Endothelial cell of umbilical vein (primary cell): ENCODE results near the gene ARFRP1. TPM values are rescaled to one million over a fixed set of nuclear protein-coding genes. Genes with fewer than 3 reads are reported as not detected.
A peak's percentile ranks its signal among the peaks of the same experiment; 100 is the strongest.

Source experiments
- BruUV-seq: library from RNA; stranded (reverse); fragments of 400-500 nt; replicated peaks from 2 replicates; lab custom pipeline; 2021; lab: Mats Ljungman, UMichigan
- CTCF ChIA-PET: fragments of 300-600, 350-600 bp; sonication (Branson Sonifier 250); formaldehyde crosslinking; loops from one replicate; lab custom pipeline; 2021; ENCODE audit warnings: antibody characterized with exemption, inconsistent platforms; lab: Charles Lee
- POLR2A ChIA-PET: fragments of 300-600, 350-600 bp; sonication (Branson Sonifier 250); formaldehyde crosslinking; loops from one replicate; lab custom pipeline; 2021; ENCODE audit warnings: antibody characterized with exemption, inconsistent platforms; lab: Charles Lee
- DNase-seq: peaks from one replicate; pipeline ENCODE4 v3.0.0-alpha.2; 2011; ENCODE audit warnings: low read depth, low spot score
- FAIRE-seq: peaks from 2 replicates; lab custom pipeline; 2011; peaks lifted over from hg19 to GRCh38; lab: Jason Lieb, UNC
- H2AFZ ChIP-seq: 2 replicates; pipeline ENCODE4 v1.6.0; 2012; ENCODE audit warnings: low read depth, low read length, control low read depth, inconsistent platforms
- H3K27ac ChIP-seq: 2 replicates; pipeline ENCODE4 v1.5.1; 2011; ENCODE audit warnings: low read depth, mild to moderate bottlenecking, control low read depth, low read length, moderate library complexity; ENCODE audit not compliant: insufficient read depth
- H3K27me3 ChIP-seq, 2 experiments: 2 replicates each; pipeline versions ENCODE4 v1.6.0 to v1.6.1; 2011; ENCODE audit warnings: low read length in 2 of 2, mixed read lengths in 1 of 2; ENCODE audit not compliant: control insufficient read depth in 2 of 2, insufficient read depth in 2 of 2
- H3K36me3 ChIP-seq, 2 experiments: 2 replicates in 1 of 2; 3 replicates in 1 of 2; pipeline ENCODE4 v1.5.1; 2011; ENCODE audit warnings: low read length in 2 of 2, mild to moderate bottlenecking in 1 of 2, moderate library complexity in 1 of 2; ENCODE audit not compliant: control insufficient read depth in 2 of 2, insufficient read depth in 2 of 2; ENCODE audit errors: extremely low read depth in 1 of 2
- H3K4me1 ChIP-seq: 3 replicates; pipeline ENCODE4 v1.5.1; 2011; ENCODE audit warnings: mild to moderate bottlenecking, low read length; ENCODE audit not compliant: control insufficient read depth, insufficient read depth; ENCODE audit errors: extremely low read depth
- H3K4me2 ChIP-seq: 2 replicates; pipeline ENCODE4 v1.6.1; 2011; ENCODE audit warnings: low read length, control low read depth, mixed read lengths; ENCODE audit not compliant: insufficient read depth
- H3K4me3 ChIP-seq, 3 experiments: fragments of 200-600 bp in 1 of 3; sonication (generic), shearing (Covaris generic) in 1 of 3; replicated peaks in 1 of 3; 2 replicates each; pipeline ENCODE4 v1.5.1; 2011 to 2016; ENCODE audit warnings: control low read depth in 3 of 3, low read length in 3 of 3, mild to moderate bottlenecking in 2 of 3, inconsistent platforms in 1 of 3, low read depth in 1 of 3, moderate library complexity in 1 of 3; ENCODE audit not compliant: insufficient read depth in 1 of 3
- H3K79me2 ChIP-seq: 2 replicates; pipeline ENCODE4 v1.6.0; 2012; ENCODE audit warnings: low read length, inconsistent platforms; ENCODE audit not compliant: control insufficient read depth, insufficient read depth
- H3K9ac ChIP-seq: replicated peaks from 2 replicates; pipeline ENCODE3; 2011; ENCODE audit warnings: low read length, control low read depth; ENCODE audit not compliant: insufficient read depth; ENCODE audit errors: extremely low read depth
- H3K9me1 ChIP-seq: replicated peaks from 3 replicates; pipeline ENCODE4 v1.6.0; 2011; ENCODE audit warnings: mild to moderate bottlenecking, low read length; ENCODE audit not compliant: control insufficient read depth, insufficient read depth; ENCODE audit errors: extremely low read depth
- H3K9me3 ChIP-seq: replicated peaks from 2 replicates; pipeline ENCODE4 v1.5.1; 2012; ENCODE audit warnings: low read length, inconsistent platforms; ENCODE audit not compliant: control insufficient read depth, insufficient read depth
- H4K20me1 ChIP-seq: replicated peaks from 2 replicates; pipeline ENCODE3; 2011; ENCODE audit warnings: mild to moderate bottlenecking, low read length; ENCODE audit not compliant: control insufficient read depth, insufficient read depth; ENCODE audit errors: extremely low read depth
- CTCF ChIP-seq, 2 donors: IDR thresholded peaks; 1 replicate in 1 of 2; 2 replicates in 1 of 2; pipeline ENCODE4 v1.5.1; 2011; ENCODE audit warnings: low read length in 2 of 2, mild to moderate bottlenecking in 2 of 2, moderate library complexity in 2 of 2, control low read depth in 1 of 2, inconsistent platforms in 1 of 2, low read depth in 1 of 2; ENCODE audit not compliant: insufficient read depth in 1 of 2; ENCODE audit errors: extremely low read depth in 1 of 2
- EZH2 ChIP-seq: IDR thresholded peaks from 2 replicates; pipeline ENCODE4 v1.6.1; 2012; ENCODE audit warnings: borderline replicate concordance, low read depth, mild to moderate bottlenecking, moderate library complexity, low read length, inconsistent platforms; ENCODE audit not compliant: severe bottlenecking
- FOS ChIP-seq: IDR thresholded peaks from 2 replicates; pipeline ENCODE4 v1.6.1; 2011; ENCODE audit warnings: mild to moderate bottlenecking, low read length, moderate library complexity, borderline replicate concordance; ENCODE audit not compliant: insufficient read depth
- GATA2 ChIP-seq: IDR thresholded peaks from 2 replicates; pipeline ENCODE4 v1.7.0; 2011; ENCODE audit warnings: low read depth, mild to moderate bottlenecking, moderate library complexity, mixed read lengths, low read length; ENCODE audit not compliant: insufficient read length, insufficient read depth
- JUN ChIP-seq: IDR thresholded peaks from 2 replicates; pipeline ENCODE4 v1.6.1; 2011; ENCODE audit warnings: borderline replicate concordance, low read depth; ENCODE audit not compliant: insufficient read length, insufficient read depth
- MAX ChIP-seq: IDR thresholded peaks from 2 replicates; pipeline ENCODE4 v1.6.1; 2011; ENCODE audit not compliant: insufficient read depth, insufficient read length
- MYC ChIP-seq: IDR thresholded peaks from one replicate; pipeline ENCODE4 v1.6.1; 2011; ENCODE audit warnings: mild to moderate bottlenecking, low read depth, low read length
- POLR2A ChIP-seq: IDR thresholded peaks from 2 replicates; pipeline ENCODE4 v1.6.1; 2012; ENCODE audit warnings: low read depth, mild to moderate bottlenecking, control low read depth, low read length
- POLR2AphosphoS5 ChIP-seq: IDR thresholded peaks from 2 replicates; pipeline ENCODE4 v1.6.1; 2012; ENCODE audit warnings: low read depth, mild to moderate bottlenecking, control low read depth, low read length, moderate library complexity; ENCODE audit not compliant: insufficient read depth
- dilution Hi-C: fragments of 300-500 bp; cut with MboI; formaldehyde crosslinking; loops from one replicate; pipeline ENCODE4 v1.15.0; 2019; ENCODE audit warnings: low sequenced_read_pairs; ENCODE audit not compliant: extremely low pct_ligation_motif_present
- intact Hi-C: fragments of 100-400 bp; cut with micrococcal nuclease; formaldehyde crosslinking; loops from one replicate; pipeline ENCODE4 v1.10.0; 2022
- polyA plus RNA-seq, 4 experiments: library from polyadenylated mRNA; depleted of rRNA in 3 of 4; stranded (reverse) in 3 of 4; unstranded in 1 of 4; fragments of >200 nt; gene quantifications; 2 replicates each; pipeline versions ENCODE4 v1.2.1 to v1.2.3, GENCODE V29; 2011 to 2012; ENCODE audit warnings: missing spikeins in 1 of 4
- total RNA-seq: library from RNA; stranded (reverse); gene quantifications from 2 replicates; pipeline ENCODE4 v1.2.3, GENCODE V29; 2021

Gene ARFRP1
- total and polyA plus RNA-seq, 2 donors (not counting 3 experiments of a cell fraction or from before 2014, with no cell fraction given) = 48.7 to 51.6 TPM

- Histone ChIP-seq H3K9ac (no peak overlapping the region), H3K27ac (peak overlapping the region; percentile 91), H3K9me1 (no peaks in the 10 kb centered on the region), H3K4me3 (no peak overlapping the region), H3K4me1 (peaks cover 35% of the 10 kb centered on the region), H3K9me3 (no peaks in the 10 kb centered on the region), H3K36me3 (no peaks in the 10 kb centered on the region), H3K79me2 (no peaks in the 10 kb centered on the region), H3K27me3 (no peaks in the 10 kb centered on the region), H3K4me2 (no peak overlapping the region), H2AFZ (no peak overlapping the region), H4K20me1 (no peaks in the 10 kb centered on the region)
- no peak for TF ChIP-seq POLR2A
- TF ChIP-seq POLR2AphosphoS5 = peak; percentile 23
- FAIRE-seq = no peak
- CTCF ChIA-PET = interaction anchor here (0.8 to 3.0 kb wide), 10 partner anchors 9 to 276 kb away, joined by 3 to 19 read pairs (median 4); partner anchors contain the start of genes ARFRP1, TPD52L2 and ZGPAT
- POLR2A ChIA-PET = no interaction called here
- dilution Hi-C loops (no loop called here), intact Hi-C loops (loop anchor here (2.0 to 5.0 kb wide), 2 partner anchors 39 kb away; partner anchors contain the start of genes LIME1, RTEL1 and SLC2A4RG)
- no peak for DNase-seq
- BruUV-seq = no TSS peak
These were observed 9.8 kb downstream of the ARFRP1 start for GRCh38 chr20:63697868-63698545.

GRCh38 chr20:63697357-63697867 lies 10.4 kb downstream of the ARFRP1 start:
- no peaks in the 10 kb centered on the region for H3K79me2 ChIP-seq
- H2AFZ ChIP-seq = no peak overlapping the region
- no peak overlapping the region for H3K9ac ChIP-seq
- no peaks in the 10 kb centered on the region for H3K9me3 ChIP-seq
- ChIA-PET CTCF (interaction anchor here (0.9 to 3.0 kb wide), 6 partner anchors 9 to 167 kb away, joined by 3 to 19 read pairs (median 5); partner anchors contain the start of genes ARFRP1, PTK6 and ZGPAT), POLR2A (no interaction called here)
- intact Hi-C loops (loop anchor here (5.0 kb wide), 1 partner anchor 40 kb away; the partner anchor contains the start of genes LIME1 and SLC2A4RG), dilution Hi-C loops (no loop called here)
- no peaks in the 10 kb centered on the region for H4K20me1 ChIP-seq
- H3K4me3 ChIP-seq = no peak overlapping the region
- no peak overlapping the region for H3K27ac ChIP-seq
- DNase-seq (no peak), FAIRE-seq (no peak)
- no peaks in the 10 kb centered on the region for H3K36me3 ChIP-seq
- peaks cover 35% of the 10 kb centered on the region for H3K4me1 ChIP-seq
- TF ChIP-seq FOS = no peak
- TF ChIP-seq POLR2A = no peak
- no peak for TF ChIP-seq MYC
- no peak for TF ChIP-seq CTCF (IDR thresholded peaks at IDR 0.05; ENCODE audit: extremely low read depth in 1 of 2, insufficient read depth in 1 of 2, low read depth in 1 of 2, low read length in 2 of 2)
- no peak for TF ChIP-seq POLR2AphosphoS5
- no peak for TF ChIP-seq JUN
- no peak for TF ChIP-seq MAX
- no peak for TF ChIP-seq EZH2
- no peak for TF ChIP-seq GATA2
- no TSS peak for BruUV-seq
- no peak overlapping the region for H3K4me2 ChIP-seq
- H3K27me3 ChIP-seq = no peaks in the 10 kb centered on the region
- H3K9me1 ChIP-seq = no peaks in the 10 kb centered on the region
